ENCODE measurements around the gene HSPA9. TPM values are rescaled to one million over a fixed set of nuclear protein-coding genes. Genes with fewer than 3 reads are reported as not detected.

The HSPA9 gene
- polyA plus RNA-seq, 2 of the 4 experiments (the other 2 are of a cell fraction) = 417 to 615 TPM

DNA sequence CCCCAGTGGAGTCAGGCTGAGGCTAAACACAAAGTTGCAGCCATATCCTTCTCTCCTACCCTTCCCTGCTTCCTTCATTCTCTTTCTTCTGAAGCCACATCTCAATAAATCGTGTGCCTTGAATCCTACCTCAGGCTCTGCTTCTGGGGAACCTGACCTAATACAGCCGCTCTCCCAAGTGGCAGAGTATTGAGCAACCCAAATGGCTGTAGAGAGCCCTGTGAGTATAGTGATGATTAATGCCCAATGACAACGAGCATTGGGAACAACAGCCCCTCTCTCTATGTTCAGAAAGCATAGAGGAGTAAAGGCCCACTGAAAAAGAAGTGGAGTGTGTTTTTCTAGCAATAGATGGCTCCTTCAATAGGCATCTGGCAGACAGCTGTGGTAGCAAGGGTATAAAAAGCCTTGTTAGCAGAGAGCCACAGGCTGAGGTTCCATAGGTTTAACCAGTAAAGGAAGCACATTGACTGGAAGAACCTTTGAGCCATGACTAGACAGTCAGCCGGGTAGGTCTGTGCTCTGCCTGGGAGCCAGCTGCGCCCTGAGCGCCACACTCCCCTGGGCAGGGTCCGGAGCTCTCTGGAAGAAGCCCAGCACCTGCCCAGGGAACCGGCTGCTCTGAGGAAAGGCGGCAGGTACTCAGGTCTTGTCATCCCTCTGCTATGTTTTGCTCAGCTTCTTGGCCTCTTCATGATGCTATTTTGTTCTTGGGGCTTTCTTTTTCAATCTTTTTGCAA lies 22.6 kb upstream of the HSPA9 start:
- DNase-seq (ENCODE audit: low read depth in 1 of 2, low spot score in 1 of 2) = no peak
- CTCF ChIA-PET = interaction anchor here (0.6 to 4.9 kb wide), 4 partner anchors 9 to 1440 kb away, joined by 3 to 38 read pairs (median 4); no protein-coding TSS in a partner anchor
- H3K4me2 ChIP-seq = no peak overlapping the region
- no peaks in the 10 kb centered on the region for H3K9me3 ChIP-seq
- H3K4me1 ChIP-seq = peaks cover 9% of the 10 kb centered on the region; the same call in 2 of the 3 replicates
- H3K4me3 ChIP-seq = no peak overlapping the region
- no peak overlapping the region for H3K27ac ChIP-seq
- POLR2A ChIA-PET = no interaction called here
- ATAC-seq = no peak
- FAIRE-seq = no peak
- 66% methylated on average over 9 of the region's 9 CpGs for WGBS (ENCODE audit: missing lambda C conversion rate)
- TF ChIP-seq NPAS2 (CRISPR knock-in tag; IDR thresholded peaks at IDR 0.05; ENCODE audit: borderline replicate concordance) = no peak
- TF ChIP-seq MYC (IDR thresholded peaks at IDR 0.05; ENCODE audit: borderline replicate concordance, low read length) = no peak
- TF ChIP-seq, protein P1, sequence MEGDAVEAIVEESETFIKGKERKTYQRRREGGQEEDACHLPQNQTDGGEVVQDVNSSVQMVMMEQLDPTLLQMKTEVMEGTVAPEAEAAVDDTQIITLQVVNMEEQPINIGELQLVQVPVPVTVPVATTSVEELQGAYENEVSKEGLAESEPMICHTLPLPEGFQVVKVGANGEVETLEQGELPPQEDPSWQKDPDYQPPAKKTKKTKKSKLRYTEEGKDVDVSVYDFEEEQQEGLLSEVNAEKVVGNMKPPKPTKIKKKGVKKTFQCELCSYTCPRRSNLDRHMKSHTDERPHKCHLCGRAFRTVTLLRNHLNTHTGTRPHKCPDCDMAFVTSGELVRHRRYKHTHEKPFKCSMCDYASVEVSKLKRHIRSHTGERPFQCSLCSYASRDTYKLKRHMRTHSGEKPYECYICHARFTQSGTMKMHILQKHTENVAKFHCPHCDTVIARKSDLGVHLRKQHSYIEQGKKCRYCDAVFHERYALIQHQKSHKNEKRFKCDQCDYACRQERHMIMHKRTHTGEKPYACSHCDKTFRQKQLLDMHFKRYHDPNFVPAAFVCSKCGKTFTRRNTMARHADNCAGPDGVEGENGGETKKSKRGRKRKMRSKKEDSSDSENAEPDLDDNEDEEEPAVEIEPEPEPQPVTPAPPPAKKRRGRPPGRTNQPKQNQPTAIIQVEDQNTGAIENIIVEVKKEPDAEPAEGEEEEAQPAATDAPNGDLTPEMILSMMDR (IDR thresholded peaks at IDR 0.05) = no peak
- TF ChIP-seq, protein P2, sequence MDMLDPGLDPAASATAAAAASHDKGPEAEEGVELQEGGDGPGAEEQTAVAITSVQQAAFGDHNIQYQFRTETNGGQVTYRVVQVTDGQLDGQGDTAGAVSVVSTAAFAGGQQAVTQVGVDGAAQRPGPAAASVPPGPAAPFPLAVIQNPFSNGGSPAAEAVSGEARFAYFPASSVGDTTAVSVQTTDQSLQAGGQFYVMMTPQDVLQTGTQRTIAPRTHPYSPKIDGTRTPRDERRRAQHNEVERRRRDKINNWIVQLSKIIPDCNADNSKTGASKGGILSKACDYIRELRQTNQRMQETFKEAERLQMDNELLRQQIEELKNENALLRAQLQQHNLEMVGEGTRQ (IDR thresholded peaks at IDR 0.05) = no peak
- TF ChIP-seq JUN (IDR thresholded peaks at IDR 0.05) = no peak
- TF ChIP-seq POLR2A (IDR thresholded peaks at IDR 0.05; ENCODE audit: low read length) = no peak
- TF ChIP-seq EHMT2 (IDR thresholded peaks at IDR 0.05; ENCODE audit: low read depth) = no peak
- no peak for TF ChIP-seq HMGXB4 (CRISPR knock-in tag; IDR thresholded peaks at IDR 0.05; ENCODE audit: borderline replicate concordance)
- no peak for TF ChIP-seq REST (IDR thresholded peaks at IDR 0.05)

DNA sequence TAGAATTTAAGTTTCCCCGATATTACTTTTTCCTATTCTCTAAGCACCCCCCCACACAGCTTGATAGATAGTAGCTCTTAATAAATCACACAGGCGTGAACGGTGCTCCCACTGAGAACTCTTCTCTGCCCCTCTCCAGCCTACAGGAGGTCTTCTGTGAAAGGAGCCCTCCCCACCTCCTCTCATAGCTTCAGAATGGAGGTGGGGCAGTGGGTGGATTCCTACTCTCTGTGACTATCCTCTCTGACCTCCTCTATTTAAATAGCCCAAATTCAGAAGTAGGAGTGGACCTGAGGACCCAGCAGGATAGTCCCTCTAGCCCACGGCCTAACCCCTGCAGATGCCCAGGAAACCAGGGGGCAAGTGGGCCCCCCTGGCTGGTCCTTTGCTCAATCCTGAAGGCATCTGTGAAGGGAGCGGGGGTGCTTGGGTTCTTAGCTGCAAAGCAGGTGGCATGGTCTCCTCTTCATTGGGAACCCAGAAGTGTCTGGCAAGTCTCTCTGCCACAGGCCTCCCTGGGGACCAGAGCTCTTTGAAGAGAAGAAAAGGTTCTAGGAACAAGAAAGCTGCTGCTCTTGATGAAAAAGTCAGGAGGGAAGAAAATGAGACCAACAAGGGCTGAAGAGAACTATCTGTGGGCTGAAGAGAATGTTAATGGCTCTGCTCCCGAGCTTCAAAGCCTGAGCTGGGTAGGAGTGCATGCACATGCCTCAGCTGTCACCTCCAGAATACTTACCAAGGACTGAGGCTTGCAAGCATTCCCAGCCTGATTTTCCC lies 21.1 kb upstream of the HSPA9 start:
- CTCF ChIA-PET = interaction anchor here (1.1 to 4.9 kb wide), 5 partner anchors 13 to 666 kb away, joined by 3 to 38 read pairs (median 4); no protein-coding TSS in a partner anchor
- WGBS (ENCODE audit: missing lambda C conversion rate) = 77% methylated on average over 6 of the region's 6 CpGs
- Histone ChIP-seq H3K27ac (no peak overlapping the region), H3K4me3 (no peak overlapping the region), H3K9me3 (no peaks in the 10 kb centered on the region), H3K4me1 (peaks cover 3% of the 10 kb centered on the region; the same call in 2 of the 3 replicates), H3K4me2 (no peak overlapping the region)
- POLR2A ChIA-PET = no interaction called here
- FAIRE-seq = no peak
- ATAC-seq = no peak
- no peak for DNase-seq (ENCODE audit: low read depth in 1 of 2, low spot score in 1 of 2)
- TF ChIP-seq RNF2 (IDR thresholded peaks at IDR 0.05; ENCODE audit: borderline replicate concordance, low read depth) = no peak
- TF ChIP-seq CHD2 (IDR thresholded peaks at IDR 0.05; ENCODE audit: low read length, partially characterized antibody) = no peak
- TF ChIP-seq HDAC2 (IDR thresholded peaks at IDR 0.05) = no peak
- no peak for TF ChIP-seq HOXB5 (CRISPR knock-in tag; IDR thresholded peaks at IDR 0.05)
- TF ChIP-seq HEYL (CRISPR knock-in tag; IDR thresholded peaks at IDR 0.05) = no peak
- no peak for TF ChIP-seq NR3C1 (IDR thresholded peaks at IDR 0.05)
- no peak for TF ChIP-seq KDM5A (IDR thresholded peaks at IDR 0.05)
- TF ChIP-seq, protein P3, sequence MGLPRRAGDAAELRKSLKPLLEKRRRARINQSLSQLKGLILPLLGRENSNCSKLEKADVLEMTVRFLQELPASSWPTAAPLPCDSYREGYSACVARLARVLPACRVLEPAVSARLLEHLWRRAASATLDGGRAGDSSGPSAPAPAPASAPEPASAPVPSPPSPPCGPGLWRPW (IDR thresholded peaks at IDR 0.05) = no peak
- TF ChIP-seq FOSL2 (IDR thresholded peaks at IDR 0.05) = no peak
- no peak for TF ChIP-seq FOSL2 (CRISPR knock-in tag; IDR thresholded peaks at IDR 0.05)
- no peak for TF ChIP-seq NFE2L2 (conservative IDR thresholded peaks at IDR 0.05; ENCODE audit: low read length)
- no peak for TF ChIP-seq PBX3 (IDR thresholded peaks at IDR 0.05)
- TF ChIP-seq CHD4 (IDR thresholded peaks at IDR 0.05; ENCODE audit: borderline replicate concordance) = no peak
- TF ChIP-seq ZC3H11A (IDR thresholded peaks at IDR 0.05) = no peak
- no peak for TF ChIP-seq KDM1A (IDR thresholded peaks at IDR 0.05; ENCODE audit: low read depth)
- TF ChIP-seq MYC (IDR thresholded peaks at IDR 0.05; ENCODE audit: borderline replicate concordance, low read length) = no peak
- no peak for TF ChIP-seq ZSCAN20 (CRISPR knock-in tag; IDR thresholded peaks at IDR 0.05)
- TF ChIP-seq ZFP36 (IDR thresholded peaks at IDR 0.05; ENCODE audit: borderline replicate concordance, partially characterized antibody) = no peak
- no peak for TF ChIP-seq SMC3 (IDR thresholded peaks at IDR 0.05)
